ENCODE measurements around the gene SPINK8.

- no peak for TF ChIP-seq CTCF (IDR thresholded peaks at IDR 0.05; ENCODE audit: low read depth, low read length)
- no peak for TF ChIP-seq POLR2A (IDR thresholded peaks at IDR 0.05; ENCODE audit: extremely low read depth, insufficient read length)
- no peak for TF ChIP-seq MYC (IDR thresholded peaks at IDR 0.05; ENCODE audit: low read depth, low read length)
Measured at GRCh38 chr3:48314542-48314941, 18.9 kb downstream of the SPINK8 start.

Data from NB4 (cell line).